SW480 (cell line): ENCODE measurements around the gene COX8A.
"Not testable (repeated sequence)": the region's sequence is repeated elsewhere in the genome, so short reads cannot be mapped to it uniquely, and the experiment has no call there.

Source experiments
- DNase-seq: peaks from one replicate; pipeline ENCODE4 v3.0.0-alpha.2; 2016; ENCODE audit warnings: low spot score

The COX8A gene

DNA sequence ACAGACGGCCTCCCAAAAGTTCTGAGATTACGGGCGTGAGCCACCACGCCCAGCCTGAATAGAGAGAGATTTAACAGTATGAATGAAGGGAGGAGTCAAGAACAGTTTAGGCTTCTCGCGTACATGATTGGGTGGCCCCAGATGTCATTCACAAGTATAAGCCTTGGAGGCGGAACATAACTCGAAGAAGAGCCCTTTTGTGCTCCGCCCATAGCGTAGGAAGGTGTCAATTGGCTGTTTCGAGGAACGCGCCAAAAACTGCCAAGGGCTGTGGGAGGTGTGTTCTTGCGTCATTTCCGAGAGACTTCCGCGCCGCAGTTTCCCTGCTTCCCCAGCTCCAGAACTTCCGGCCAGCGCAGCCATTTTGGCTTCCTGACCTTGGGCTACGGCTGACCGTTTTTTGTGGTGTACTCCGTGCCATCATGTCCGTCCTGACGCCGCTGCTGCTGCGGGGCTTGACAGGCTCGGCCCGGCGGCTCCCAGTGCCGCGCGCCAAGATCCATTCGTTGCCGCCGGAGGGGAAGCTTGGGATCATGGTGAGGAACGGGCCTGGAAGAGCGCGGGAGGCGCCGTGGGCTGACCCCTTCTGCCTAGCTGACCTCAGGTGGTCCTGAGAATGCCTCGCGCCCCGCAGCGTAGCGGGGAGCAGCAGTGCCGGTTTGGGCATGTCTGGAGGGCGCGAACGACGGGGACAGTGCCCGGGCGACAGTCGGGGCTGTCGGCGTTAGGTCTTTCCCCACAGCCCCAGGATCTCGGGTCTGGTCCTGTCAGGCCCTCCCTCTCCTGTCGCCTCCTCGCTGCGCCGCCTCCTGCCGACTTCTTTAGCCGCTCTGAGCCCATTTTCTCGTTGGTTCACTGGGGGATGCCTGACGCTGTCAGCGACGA lies at the start of gene COX8A:
Gene COX8A, plus strand, starts transcription at position 362 of the 885 bp plus-strand sequence. Its CDS starts 61 bp downstream, at position 423.
- peak; percentile 100 for DNase-seq

DNA sequence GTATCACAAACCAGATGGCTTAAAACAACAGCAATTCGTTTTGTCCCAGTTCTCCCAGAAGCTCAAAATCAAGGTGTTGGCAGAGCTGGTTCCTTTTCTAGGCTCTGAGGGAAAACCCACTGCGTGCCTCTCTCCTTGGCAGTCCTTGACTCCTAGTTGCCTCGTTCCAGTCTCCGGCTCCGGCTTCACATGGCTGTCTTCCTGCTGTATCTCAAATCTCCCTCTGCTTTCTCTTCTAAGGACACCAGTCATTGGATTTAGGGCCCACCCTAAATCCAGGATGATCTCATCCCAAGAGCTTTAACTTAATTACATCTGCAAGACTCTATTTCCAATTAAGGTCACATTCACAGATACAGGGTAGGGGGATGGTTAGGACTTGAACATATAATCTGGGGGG lies 44.8 kb upstream of the COX8A start:
- DNase-seq = no peak

DNA sequence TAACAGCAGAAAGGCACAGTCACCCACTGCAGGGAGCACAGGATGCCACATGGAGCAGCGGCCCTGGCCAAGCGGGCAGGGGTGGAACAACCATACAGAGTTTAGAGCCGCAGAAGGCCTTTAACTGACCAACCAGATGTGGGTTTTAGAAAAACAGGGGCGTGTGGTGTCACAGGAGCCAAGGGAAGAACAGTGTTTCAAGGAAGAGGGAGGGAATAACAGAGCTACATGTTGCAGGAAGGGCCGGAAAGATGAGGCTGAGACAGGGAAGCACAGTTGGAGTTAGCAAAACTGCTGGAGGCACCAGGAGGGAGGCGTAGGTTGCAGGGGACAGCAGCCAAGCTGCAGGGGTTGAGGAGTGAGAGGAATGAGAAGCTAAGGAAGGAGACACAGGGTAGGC lies 43.4 kb upstream of the COX8A start:
- DNase-seq = no peak

- DNase-seq = no peak
Measured at GRCh38 chr11:63931876-63932275, 42.5 kb upstream of the COX8A start.

GRCh38 chr11:63933459-63933858 lies 41.0 kb upstream of the COX8A start:
- no peak for DNase-seq

- no peak for DNase-seq
Measured at GRCh38 chr11:63937713-63938478, 36.5 kb upstream of the COX8A start.

DNA sequence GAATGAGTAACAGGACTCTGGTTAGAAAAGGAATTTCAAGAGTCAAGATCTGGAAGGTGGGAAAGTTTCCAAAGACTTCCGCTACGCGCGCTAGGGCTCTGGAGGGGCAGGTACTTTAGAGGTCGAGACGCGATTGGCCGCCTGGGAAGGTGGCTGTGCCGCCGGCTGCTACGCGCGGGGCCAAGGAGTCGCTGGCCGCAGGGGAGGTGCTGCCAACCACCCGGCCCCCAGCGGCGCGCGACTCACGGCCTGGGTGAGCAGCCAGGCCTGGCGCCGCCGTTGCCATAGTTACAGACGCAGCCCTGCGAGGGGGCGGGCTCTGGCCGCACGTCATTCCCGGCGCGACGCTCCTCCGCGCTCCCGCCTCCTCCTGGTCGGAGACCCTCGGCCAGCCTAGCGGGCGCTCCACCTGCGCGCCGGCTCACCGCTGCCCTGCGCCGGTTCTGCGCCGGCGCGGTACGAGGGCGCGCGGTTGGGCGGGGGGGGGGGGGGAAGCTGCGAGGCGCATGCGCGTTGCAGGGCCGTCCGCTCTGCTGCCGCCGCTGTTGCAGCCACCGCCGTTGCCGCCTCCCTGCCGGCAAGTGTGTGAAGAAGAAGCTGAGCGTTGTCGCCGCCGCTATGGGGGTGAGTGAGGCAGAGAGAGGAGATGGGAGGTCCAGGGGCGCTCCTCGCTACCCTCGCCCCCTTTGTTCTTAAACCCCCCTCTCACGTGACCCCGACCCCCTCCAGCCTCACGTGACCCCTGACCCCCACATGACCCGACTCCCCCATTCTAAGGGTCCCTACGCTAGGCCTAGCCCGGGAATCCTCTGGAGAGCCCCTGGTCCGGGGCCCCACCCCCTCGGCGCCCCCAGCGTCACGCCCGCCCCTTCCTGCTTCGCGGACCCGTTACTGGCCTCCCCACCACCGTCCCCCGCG lies 35.7 kb upstream of the COX8A start, which contains the start of gene NAA40:
Gene NAA40, plus strand, starts transcription at position 524 of the 918 bp plus-strand sequence. Its CDS starts 95 bp downstream, at position 619.
- peak; percentile 97 for DNase-seq

- DNase-seq = peak; percentile 43
Measured at GRCh38 chr11:63939397-63939891, 35.0 kb upstream of the COX8A start.

DNA sequence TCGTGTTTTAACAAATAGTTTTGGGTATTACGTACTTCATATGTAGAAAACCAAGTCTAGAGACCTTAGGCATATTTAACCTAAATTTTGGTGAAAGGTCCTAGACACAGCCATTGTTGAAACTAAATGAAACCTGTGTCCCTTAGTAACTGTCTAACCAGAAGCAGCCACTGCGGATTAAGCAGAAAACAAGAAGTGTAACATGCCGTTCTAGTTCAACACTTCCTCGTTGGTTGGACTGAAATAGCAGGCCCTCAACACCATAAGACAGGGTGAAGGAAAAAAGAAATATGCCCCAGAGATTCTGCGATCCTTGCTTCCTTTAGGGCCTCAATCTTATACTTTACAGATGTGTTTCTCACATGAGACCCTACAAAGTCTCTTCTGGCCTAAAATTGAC lies 33.6 kb upstream of the COX8A start:
- no peak for DNase-seq

GRCh38 chr11:63941901-63942300 lies 32.5 kb upstream of the COX8A start:
- no peak for DNase-seq

- DNase-seq = no peak
Measured at GRCh38 chr11:63942803-63943202, 31.6 kb upstream of the COX8A start.

DNA sequence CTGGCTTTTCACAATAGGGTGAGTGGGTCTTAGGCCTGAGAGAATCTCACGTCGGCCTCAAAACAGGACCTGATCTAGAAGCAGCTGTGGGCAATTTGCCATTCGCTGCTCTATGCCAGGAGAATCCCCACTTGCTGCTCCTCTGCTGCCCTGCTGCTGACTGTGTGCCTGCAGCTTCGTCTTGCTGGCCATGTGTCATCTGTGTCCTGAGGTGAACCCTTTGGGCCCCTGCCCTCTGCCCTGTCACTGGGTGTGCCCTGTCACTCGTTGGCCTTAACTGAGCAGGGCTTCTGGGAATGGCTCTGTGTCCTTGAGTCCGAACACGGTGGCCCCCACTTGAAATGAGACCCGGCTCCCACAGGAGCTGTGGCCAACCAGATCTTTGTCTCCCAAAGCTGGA lies 29.4 kb upstream of the COX8A start:
- no peak for DNase-seq

GRCh38 chr11:63945477-63946163 lies 28.8 kb upstream of the COX8A start:
- DNase-seq = peak; percentile 76

GRCh38 chr11:63951779-63952536 lies 22.5 kb upstream of the COX8A start:
- DNase-seq = no peak

DNA sequence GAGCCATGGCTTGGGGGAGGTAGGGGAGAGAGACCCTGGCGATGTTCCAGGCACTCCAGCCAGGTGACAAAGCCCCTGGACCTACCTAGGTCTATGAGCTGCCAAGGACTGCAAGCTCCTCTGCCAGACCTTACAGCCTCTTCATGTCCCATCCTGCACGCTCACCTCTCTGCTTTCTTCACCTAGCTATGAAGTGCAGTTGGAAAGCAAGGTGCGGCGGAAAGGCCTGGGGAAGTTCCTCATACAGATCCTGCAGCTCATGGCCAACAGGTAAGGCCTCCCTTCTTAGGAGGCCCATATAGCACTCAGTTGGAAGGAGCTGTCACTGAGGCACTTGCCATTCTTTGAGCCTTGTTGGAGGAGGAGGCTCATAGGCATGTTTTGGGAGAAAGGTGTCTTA lies 21.9 kb upstream of the COX8A start:
- no peak for DNase-seq

GRCh38 chr11:63958008-63958407 lies 16.4 kb upstream of the COX8A start:
- DNase-seq = no peak

GRCh38 chr11:63961608-63962412 lies 12.6 kb upstream of the COX8A start:
- no peak for DNase-seq

DNA sequence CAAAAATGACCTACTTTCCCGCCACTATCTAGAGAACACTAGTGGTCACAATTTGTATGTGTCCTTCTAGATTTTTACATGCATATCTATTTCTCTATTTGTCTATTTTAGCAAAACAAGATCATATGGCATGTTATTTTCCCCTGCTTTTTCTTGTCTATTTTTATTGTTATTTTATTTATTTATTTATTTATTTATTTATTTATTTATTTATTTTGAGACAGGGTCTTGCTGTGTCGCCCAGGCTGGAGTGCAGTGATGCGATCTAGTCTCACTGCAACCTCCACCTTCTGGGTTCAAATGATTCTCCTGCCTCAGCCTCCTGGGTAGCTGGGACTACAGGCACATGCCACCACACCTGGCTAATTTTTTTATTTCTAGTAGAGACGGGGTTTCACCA lies 10.5 kb upstream of the COX8A start:
- not testable (repeated sequence) for DNase-seq

DNA sequence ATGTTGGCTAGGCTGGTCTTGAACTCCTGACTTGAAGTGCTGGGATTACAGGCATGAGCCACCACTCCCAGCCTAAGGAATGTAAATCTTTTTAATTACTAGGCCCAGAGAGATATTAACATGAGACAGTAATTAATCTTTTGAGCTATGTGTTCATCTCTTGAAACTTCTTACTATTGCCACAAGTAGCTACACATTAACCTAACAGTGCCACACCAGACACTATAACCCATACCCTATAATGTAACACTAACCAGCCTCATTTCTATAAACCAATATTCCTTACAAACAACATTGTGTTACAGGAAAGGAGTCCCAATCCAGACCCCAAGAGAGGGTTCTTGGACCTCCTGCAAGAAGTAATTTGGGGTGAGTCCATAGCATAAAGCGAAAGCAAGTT lies 8.0 kb upstream of the COX8A start:
- DNase-seq = no peak

DNA sequence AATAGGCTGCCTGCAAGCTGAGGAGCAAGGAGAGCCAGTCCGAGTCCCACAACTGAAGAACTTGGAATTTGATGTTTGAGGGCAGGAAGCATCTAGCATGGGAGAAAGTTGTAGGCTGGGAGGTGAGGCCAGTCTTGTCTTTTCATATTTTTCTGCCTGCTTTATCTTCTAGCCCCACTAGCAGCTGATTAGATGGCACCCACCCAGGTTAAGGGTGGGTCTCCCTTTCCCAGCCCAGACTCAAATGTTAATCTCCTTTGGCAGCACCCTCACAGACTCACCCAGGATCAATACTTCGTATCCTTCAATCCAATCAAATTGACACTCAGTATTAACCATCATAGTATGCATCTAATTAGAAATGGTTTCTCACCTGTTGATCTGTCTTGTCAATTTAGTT lies 5.0 kb upstream of the COX8A start:
- DNase-seq = no peak
